Heart right ventricle (tissue), 16 donors: ENCODE results near the gene ADARB2. TPM values are rescaled to one million over a fixed set of nuclear protein-coding genes. Genes with fewer than 3 reads are reported as not detected.

Experiments used
- ATAC-seq, 8 donors: fragments of 200-7000 bp; cut with Tn5 transposase; one replicate each; pipeline ENCODE4 v1.9.1; 2020; ENCODE audit warnings: mild to moderate bottlenecking in 8 of 8, moderate library complexity in 8 of 8, moderate number of reproducible peaks in 1 of 8
- DNase-seq, 2 donors: peaks; one replicate each; pipeline ENCODE4 v3.0.0-alpha.2; 2020
- H3K27ac ChIP-seq, 10 donors: fragments of 200-600 bp; sonication (generic) in 2 of 10; one replicate each; pipeline versions ENCODE4 v1.5.0 to v1.8.0; 2020 to 2022; ENCODE audit warnings: mild to moderate bottlenecking in 3 of 10
- H3K27me3 ChIP-seq, 7 donors: fragments of 200-600 bp; one replicate each; pipeline ENCODE4 v1.8.0; 2021 to 2022; ENCODE audit warnings: mild to moderate bottlenecking in 2 of 7
- H3K36me3 ChIP-seq, 9 donors: fragments of 200-600 bp; sonication (generic) in 1 of 9; one replicate each; pipeline versions ENCODE4 v1.5.0 to v1.8.0; 2020 to 2022; ENCODE audit warnings: mild to moderate bottlenecking in 2 of 9
- H3K4me1 ChIP-seq, 9 donors: fragments of 200-600 bp; sonication (generic) in 1 of 9; one replicate each; pipeline versions ENCODE4 v1.5.0 to v1.8.0; 2020 to 2022; ENCODE audit warnings: mild to moderate bottlenecking in 4 of 9
- H3K4me3 ChIP-seq, 10 donors: fragments of 200-600 bp; sonication (generic) in 2 of 10; one replicate each; pipeline versions ENCODE4 v1.5.0 to v1.8.0; 2020 to 2022; ENCODE audit warnings: mild to moderate bottlenecking in 7 of 10, moderate library complexity in 2 of 10
- H3K9me3 ChIP-seq, 11 donors: fragments of 200-600 bp in 10 of 11; sonication (generic) in 2 of 11; one replicate each; pipeline versions ENCODE4 v1.5.0 to v1.8.0; 2013 to 2022; ENCODE audit warnings: mild to moderate bottlenecking in 2 of 11, control low read depth in 1 of 11, moderate library complexity in 1 of 11
- WGBS, 2 donors: extraction: QIAGEN DNeasy Blood & Tissue Kit; methylation state at CpG; one replicate each; pipeline ENCODE4 v1.1.7; 2013; ENCODE audit warnings: inconsistent platforms in 1 of 2; 5-methylcytosine and 5-hydroxymethylcytosine counted together
- intact Hi-C, 10 donors: fragments of 100-400 bp; cut with DNase I; formaldehyde crosslinking; loops; one replicate each; pipeline versions ENCODE4 v1.11.1 to v1.14.2; 2022
- polyA plus RNA-seq, 2 donors: library from polyadenylated mRNA; stranded (reverse); fragments of 200-250 nt; gene quantifications; one replicate each; pipeline ENCODE4 v1.2.3, GENCODE V29; 2013
- total RNA-seq, 10 donors: library from RNA; stranded (reverse); fragmentation: NEBNext Ultra II Directional in 3 of 10; extraction: Animal tissue kit (Norgen Biotek cat#: 25700) in 3 of 10; gene quantifications; one replicate each; pipeline versions ENCODE4 v1.2.1 to v1.2.4, GENCODE V29; 2021 to 2023
- TF ChIP-seq, protein P1 (sequence below), 9 donors: fragments of 200-600 bp; sonication (generic) in 2 of 9; IDR thresholded peaks; one replicate each; pipeline versions ENCODE4 v1.5.0 to v1.8.0; 2021 to 2022; ENCODE audit warnings: antibody characterized with exemption in 9 of 9, mild to moderate bottlenecking in 5 of 9, moderate library complexity in 1 of 9
- donor health status: Arrhythmogenic right ventricular cardiomyopathy.
- donor health status: ischemic (EF 13 %, LVEDD 7.1; RV severe dilation, severe dysfunction).
- donor health status: healthy with polysubstance abuse.
- donor health status: DM: no; HTN: yes; CAD: no.
- donor health status: DM: no; HTN: no; CAD: no.
- donor health status: ischemic (EF 25% LVEDD 6.9; RV normal size, moderate dysfunction).
- donor health status: ischemic (EF 25% LVEDD 5.7; RV mildly dilated, moderate dysfunction).
- donor health status: healthy.
- donor health status: DM: yes; HTN: yes; CAD: no.
- donor health status: Ischemic cardiomyopathy.
- donor health status: ischemic (EF 35%, LVEDD 5.7; RV mildly dilated, moderate dysfunction).
- donor health status: nonischemic (EF 11% LVEDD 7.7; RV severe dilation, severe dysfunction).
- donor health status: DM: yes; HTN: yes; CAD: no.
- donor health status: PGD.
- donor health status: ischemic (EF 29% LVEDD 5.4; RV normal size, mild dysfunction).
- donor health status: nonischemic (EF 23%, LVEDD 6.1; RV moderate dilation, normal function).

Gene ADARB2
- total and polyA plus RNA-seq, 12 donors: 0.08 to 0.47 (median 0.17) TPM; not detected in 2

DNA sequence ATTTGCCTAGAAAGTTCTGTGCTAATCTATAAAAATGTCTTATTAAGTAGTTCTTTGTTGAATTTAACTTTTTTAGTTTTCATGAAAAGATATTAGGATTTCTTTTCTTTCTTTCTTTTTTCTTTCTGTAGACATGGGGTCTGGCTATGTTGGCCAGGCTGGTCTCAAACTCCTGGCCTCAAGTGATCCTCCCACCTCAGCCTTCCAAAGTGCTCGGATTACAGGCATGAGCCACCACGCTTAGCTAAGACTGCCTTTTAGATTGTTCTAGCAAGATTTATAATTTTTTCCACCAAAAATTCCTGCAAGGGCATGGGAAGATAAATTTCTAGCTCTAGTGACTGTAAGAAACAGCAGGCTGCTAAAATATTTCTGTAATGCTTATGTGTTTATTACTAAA is 540.7 kb downstream of the ADARB2 start:
- Histone ChIP-seq H3K36me3 (no peaks in the 10 kb centered on the region), H3K9me3 (no peaks in the 10 kb centered on the region), H3K4me3 (no peak overlapping the region), H3K27me3 (peaks cover 0 to 57% (median 41%) of the 10 kb centered on the region in 7 donors), H3K4me1 (no peaks in the 10 kb centered on the region), H3K27ac (no peak overlapping the region)
- WGBS, 2 donors: 73 to 79% methylated on average over 2 of the region's 2 CpGs
- DNase-seq (no peak), ATAC-seq (no peak)
- TF ChIP-seq, protein P1, sequence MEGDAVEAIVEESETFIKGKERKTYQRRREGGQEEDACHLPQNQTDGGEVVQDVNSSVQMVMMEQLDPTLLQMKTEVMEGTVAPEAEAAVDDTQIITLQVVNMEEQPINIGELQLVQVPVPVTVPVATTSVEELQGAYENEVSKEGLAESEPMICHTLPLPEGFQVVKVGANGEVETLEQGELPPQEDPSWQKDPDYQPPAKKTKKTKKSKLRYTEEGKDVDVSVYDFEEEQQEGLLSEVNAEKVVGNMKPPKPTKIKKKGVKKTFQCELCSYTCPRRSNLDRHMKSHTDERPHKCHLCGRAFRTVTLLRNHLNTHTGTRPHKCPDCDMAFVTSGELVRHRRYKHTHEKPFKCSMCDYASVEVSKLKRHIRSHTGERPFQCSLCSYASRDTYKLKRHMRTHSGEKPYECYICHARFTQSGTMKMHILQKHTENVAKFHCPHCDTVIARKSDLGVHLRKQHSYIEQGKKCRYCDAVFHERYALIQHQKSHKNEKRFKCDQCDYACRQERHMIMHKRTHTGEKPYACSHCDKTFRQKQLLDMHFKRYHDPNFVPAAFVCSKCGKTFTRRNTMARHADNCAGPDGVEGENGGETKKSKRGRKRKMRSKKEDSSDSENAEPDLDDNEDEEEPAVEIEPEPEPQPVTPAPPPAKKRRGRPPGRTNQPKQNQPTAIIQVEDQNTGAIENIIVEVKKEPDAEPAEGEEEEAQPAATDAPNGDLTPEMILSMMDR (IDR thresholded peaks at IDR 0.05): no peak
- intact Hi-C loops: no loop called here

DNA sequence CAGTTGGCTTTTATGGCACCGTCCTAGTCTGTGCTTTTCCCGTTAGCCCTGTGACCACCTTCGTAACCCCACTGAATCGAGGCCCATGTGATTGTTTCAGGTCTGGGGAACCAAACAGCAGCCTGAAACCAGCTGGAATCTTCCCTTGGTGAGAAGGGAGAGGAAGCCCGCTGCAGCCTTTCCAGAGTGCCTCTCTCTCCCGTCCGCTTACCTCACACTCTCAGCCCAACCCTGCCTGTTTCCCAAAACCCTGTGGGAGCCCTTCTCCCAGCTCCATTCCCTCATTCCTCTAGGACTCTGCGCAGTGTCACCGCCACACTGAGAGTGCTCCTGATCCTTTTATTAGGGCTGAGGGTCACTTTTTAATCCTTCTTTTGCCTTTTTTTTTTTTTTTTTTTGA is 541.5 kb downstream of the ADARB2 start:
- H3K36me3 ChIP-seq: no peaks in the 10 kb centered on the region
- H3K27ac ChIP-seq: no peak overlapping the region
- 61 to 67% methylated on average over 9 of the region's 9 CpGs for WGBS, 2 donors
- H3K27me3 ChIP-seq: peaks cover 0 to 64% (median 41%) of the 10 kb centered on the region in 7 donors
- intact Hi-C loops: no loop called here
- DNase-seq (no peak), ATAC-seq (no peak)
- H3K4me3 ChIP-seq: no peak overlapping the region
- H3K9me3 ChIP-seq: no peaks in the 10 kb centered on the region
- no peaks in the 10 kb centered on the region for H3K4me1 ChIP-seq
- TF ChIP-seq, protein P1 (IDR thresholded peaks at IDR 0.05): no peak

DNA sequence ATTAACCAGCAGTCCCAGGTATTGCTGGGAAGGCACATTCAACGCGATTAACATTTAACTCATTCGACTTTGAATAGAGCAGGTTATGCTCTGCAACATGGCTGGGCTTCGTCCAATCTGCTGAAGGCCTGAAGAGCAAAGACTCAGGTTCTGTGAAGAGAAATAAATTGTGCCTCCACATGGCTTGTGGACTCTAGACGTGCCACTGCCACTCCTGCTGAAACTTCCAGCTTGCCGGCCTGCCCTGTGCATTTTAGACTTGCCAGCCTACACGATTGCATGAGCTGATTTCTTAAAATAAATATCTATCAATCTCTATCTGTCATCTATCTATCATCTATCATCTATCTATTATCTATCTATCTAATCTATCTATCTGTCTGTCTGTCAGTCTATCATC is 543.2 kb downstream of the ADARB2 start:
- TF ChIP-seq, protein P1 (IDR thresholded peaks at IDR 0.05): no peak
- no peaks in the 10 kb centered on the region for H3K36me3 ChIP-seq
- H3K4me3 ChIP-seq: no peak overlapping the region

DNA sequence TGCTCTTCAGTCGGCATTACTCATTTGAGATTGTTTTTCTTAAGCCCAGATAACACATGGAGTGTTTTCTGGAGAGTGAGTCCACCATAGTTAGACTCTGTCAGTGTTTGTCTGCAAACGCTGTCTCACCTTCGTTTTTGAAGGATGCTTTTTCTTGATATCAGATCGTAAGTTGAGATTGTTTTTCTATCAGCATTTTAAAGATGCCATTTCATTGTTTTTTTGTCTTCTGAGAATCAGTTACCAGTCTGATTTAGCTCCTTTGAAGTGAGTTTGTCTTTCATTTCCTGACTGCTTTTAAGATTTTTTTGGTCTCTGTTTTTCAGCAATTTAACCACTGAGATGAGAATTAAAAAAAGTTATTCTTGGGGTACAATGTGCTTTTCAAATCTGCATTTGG is 543.8 kb downstream of the ADARB2 start:
- H3K9me3 ChIP-seq: no peaks in the 10 kb centered on the region
- TF ChIP-seq, protein P1 (IDR thresholded peaks at IDR 0.05): no peak
- intact Hi-C loops: no loop called here
- no peaks in the 10 kb centered on the region for H3K36me3 ChIP-seq
- DNase-seq (no peak), ATAC-seq (no peak)
- no peak overlapping the region for H3K4me3 ChIP-seq
- H3K27ac ChIP-seq: no peak overlapping the region
- H3K27me3 ChIP-seq: peaks cover 0 to 54% (median 30%) of the 10 kb centered on the region in 7 donors
- WGBS, 2 donors: 61 to 64% methylated on average over 4 of the region's 4 CpGs
- no peaks in the 10 kb centered on the region for H3K4me1 ChIP-seq

More for the DNA sequence above, 543.2 kb downstream of the ADARB2 start:
- H3K4me1 ChIP-seq: no peaks in the 10 kb centered on the region
- intact Hi-C loops: no loop called here
- no peak overlapping the region for H3K27ac ChIP-seq
- 71 to 76% methylated on average over 7 of the region's 7 CpGs for WGBS, 2 donors
- H3K9me3 ChIP-seq: no peaks in the 10 kb centered on the region
- peaks cover 0 to 60% (median 36%) of the 10 kb centered on the region in 7 donors for H3K27me3 ChIP-seq
- ATAC-seq (no peak), DNase-seq (no peak)
